PC-9 (cell line): Measurements from ENCODE around the gene POM121L2.

Source experiments
- CTCF ChIP-seq: fragments of 200-600 bp; sonication (generic); conservative IDR thresholded peaks from 2 replicates; pipeline ENCODE4 v1.6.1; 2017; ENCODE audit warnings: mixed run types, antibody characterized with exemption, mild to moderate bottlenecking, moderate library complexity
- EZH2 ChIP-seq: fragments of 200-600 bp; sonication (generic); IDR thresholded peaks from 2 replicates; pipeline ENCODE4 v1.8.0; 2017; ENCODE audit warnings: antibody characterized with exemption, low read depth

DNA sequence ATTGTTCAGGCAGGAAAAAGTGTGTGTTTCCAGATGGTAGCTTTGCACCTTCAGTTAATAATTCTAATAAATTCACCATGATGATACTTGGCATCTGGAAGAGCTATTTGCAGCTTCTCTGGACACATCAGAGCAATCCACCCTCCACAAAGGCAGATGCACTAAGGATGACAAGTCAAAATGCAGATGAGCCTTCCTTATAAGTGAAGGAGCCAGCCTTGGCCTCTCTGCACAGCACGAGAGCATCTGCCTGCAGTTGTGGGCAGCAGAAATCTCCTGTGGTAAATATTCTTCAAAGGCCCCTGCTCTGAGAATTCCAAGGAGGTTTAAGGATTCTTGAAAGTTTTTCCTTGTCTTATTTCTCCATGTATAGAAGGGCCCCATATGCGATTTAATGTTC is 6.9 kb upstream of the POM121L2 start:
- no peak for TF ChIP-seq CTCF
- no peak for TF ChIP-seq EZH2
